HepG2 (cell line): Measurements from ENCODE around the gene RPP25L. TPM values are rescaled to one million over a fixed set of nuclear protein-coding genes. Genes with fewer than 3 reads are reported as not detected.

Experiments used
- ATAC-seq: fragments of 200-7000 bp; cut with Tn5 transposase; 3 replicates; pipeline ENCODE4 v1.9.1; 2020; ENCODE audit warnings: mild to moderate bottlenecking, moderate library complexity
- BruUV-seq: library from RNA; stranded (reverse); fragments of 400-500 nt; replicated peaks from 2 replicates; lab custom pipeline; 2021; lab: Mats Ljungman, UMichigan
- CTCF ChIA-PET: fragments of 300-600 bp; formaldehyde crosslinking; extraction: SDS; loops from one replicate; lab custom pipeline; 2021; ENCODE audit warnings: low total read pairs, inconsistent platforms, low intra/inter-chr PET ratio; lab: Yijun Ruan, JAX
- POLR2A ChIA-PET: fragments of 350-600 bp; sonication (Branson Sonifier 250); formaldehyde crosslinking; loops from one replicate; lab custom pipeline; 2020; ENCODE audit warnings: antibody characterized with exemption, inconsistent platforms; lab: Yijun Ruan, JAX
- DNase-seq: peaks from one replicate; pipeline ENCODE4 v3.0.0-alpha.2; 2015; ENCODE audit warnings: low spot score
- FAIRE-seq: peaks from 3 replicates; lab custom pipeline; 2011; peaks lifted over from hg19 to GRCh38; lab: Jason Lieb, UNC
- H2AFZ ChIP-seq: one replicate; pipeline ENCODE4 v1.6.1; 2011; ENCODE audit warnings: low read length, inconsistent platforms
- H3K27ac ChIP-seq: fragments of 300-600 bp; 3 replicates; pipeline ENCODE4 v1.8.0; 2011; ENCODE audit warnings: mixed run types, mild to moderate bottlenecking, mixed read lengths, low read length, inconsistent platforms; ENCODE audit not compliant: insufficient read depth; ENCODE audit errors: extremely low read length
- H3K27me3 ChIP-seq, 2 experiments: fragments of 200-600 bp in 1 of 2; 2 replicates in 1 of 2; 3 replicates in 1 of 2; pipeline versions ENCODE4 v1.6.0 to v1.8.0; 2011; ENCODE audit warnings: low read length in 2 of 2, mild to moderate bottlenecking in 2 of 2, moderate library complexity in 2 of 2, inconsistent platforms in 1 of 2; ENCODE audit not compliant: insufficient read depth in 2 of 2, control insufficient read depth in 1 of 2
- H3K36me3 ChIP-seq, 2 experiments: fragments of 200-600 bp in 1 of 2; replicated peaks in 1 of 2; 2 replicates in 1 of 2; 3 replicates in 1 of 2; pipeline versions ENCODE4 v1.5.1 to v1.8.0; 2011; ENCODE audit warnings: low read length in 2 of 2, inconsistent platforms in 1 of 2; ENCODE audit not compliant: insufficient read depth in 2 of 2, control insufficient read depth in 1 of 2
- H3K4me1 ChIP-seq: 2 replicates; pipeline ENCODE4 v1.5.1; 2012; ENCODE audit warnings: low read length, inconsistent platforms; ENCODE audit not compliant: insufficient read depth
- H3K4me2 ChIP-seq: 2 replicates; pipeline ENCODE4 v1.6.0; 2011; ENCODE audit warnings: low read depth, low read length, inconsistent platforms
- H3K4me3 ChIP-seq, 3 experiments: fragments of 200-600 bp in 1 of 3; sonication (generic), shearing (Covaris generic) in 1 of 3; replicated peaks in 1 of 3; 2 replicates each; pipeline ENCODE4 v1.5.1; 2011 to 2016; ENCODE audit warnings: low read length in 3 of 3, inconsistent platforms in 2 of 3, low read depth in 2 of 3, mild to moderate bottlenecking in 2 of 3, control low read depth in 1 of 3, mixed read lengths in 1 of 3; ENCODE audit not compliant: insufficient read depth in 1 of 3
- H3K79me2 ChIP-seq: one replicate; pipeline ENCODE4 v1.6.1; 2011; ENCODE audit warnings: low read length, inconsistent platforms; ENCODE audit not compliant: insufficient read depth
- H3K9ac ChIP-seq: 2 replicates; pipeline ENCODE4 v1.6.0; 2011; ENCODE audit warnings: mild to moderate bottlenecking, low read depth, low read length, inconsistent platforms; ENCODE audit not compliant: insufficient read depth
- H3K9me3 ChIP-seq: 2 replicates; pipeline ENCODE4 v1.5.1; 2012; ENCODE audit warnings: mild to moderate bottlenecking, low read length
- H4K20me1 ChIP-seq: 2 replicates; pipeline ENCODE4 v1.6.0; 2011; ENCODE audit warnings: inconsistent platforms, mild to moderate bottlenecking, low read length, moderate library complexity; ENCODE audit not compliant: insufficient read depth
- DPF2 ChIP-seq: sonication (generic); formaldehyde crosslinking; IDR thresholded peaks from 2 replicates; pipeline ENCODE4 v1.4.0; 2020; ENCODE audit warnings: mild to moderate bottlenecking, low read depth, missing genetic modification reagents, borderline replicate concordance
- EZH2 ChIP-seq: conservative IDR thresholded peaks from 2 replicates; pipeline ENCODE4 v1.6.1; 2012; ENCODE audit warnings: mild to moderate bottlenecking, low read depth, low read length, moderate library complexity
- FOXM1 ChIP-seq: sonication (generic); formaldehyde crosslinking; IDR thresholded peaks from 2 replicates; pipeline ENCODE4 v1.5.0; 2020; ENCODE audit warnings: missing genetic modification reagents
- KIAA2018 ChIP-seq: sonication (generic); formaldehyde crosslinking; IDR thresholded peaks from 2 replicates; pipeline ENCODE4 v1.5.0; 2020; ENCODE audit warnings: mild to moderate bottlenecking, missing genetic modification reagents, borderline replicate concordance
- RBFOX2 ChIP-seq: fragments of 200-400 bp; formaldehyde crosslinking; IDR thresholded peaks from 2 replicates; pipeline ENCODE4 v1.6.1; 2017; ENCODE audit warnings: low read depth, mild to moderate bottlenecking, low read length
- RFX1 ChIP-seq: fragments of 450-650 bp; IDR thresholded peaks from 2 replicates; pipeline ENCODE4 v1.6.1; 2017
- STAT5B ChIP-seq: sonication (generic); formaldehyde crosslinking; IDR thresholded peaks from 2 replicates; pipeline ENCODE4 v1.4.0; 2020; ENCODE audit warnings: missing genetic modification reagents
- ZNF513 ChIP-seq: sonication (generic); formaldehyde crosslinking; conservative IDR thresholded peaks from 2 replicates; pipeline ENCODE4 v1.5.0; 2020; ENCODE audit warnings: missing genetic modification reagents
- ZNF629 ChIP-seq: sonication (generic); formaldehyde crosslinking; conservative IDR thresholded peaks from 2 replicates; pipeline ENCODE4 v1.5.0; 2020; ENCODE audit warnings: missing genetic modification reagents
- ZNF674 ChIP-seq: sonication (generic); formaldehyde crosslinking; IDR thresholded peaks from 2 replicates; pipeline ENCODE4 v1.5.0; 2020; ENCODE audit warnings: low read depth, mild to moderate bottlenecking, missing genetic modification reagents
- ZNF713 ChIP-seq: sonication (generic); formaldehyde crosslinking; IDR thresholded peaks from 2 replicates; pipeline ENCODE4 v1.4.0; 2020; ENCODE audit warnings: mild to moderate bottlenecking, missing genetic modification reagents
- ZSCAN31 ChIP-seq: sonication (generic); formaldehyde crosslinking; IDR thresholded peaks from 2 replicates; pipeline ENCODE4 v1.5.0; 2020; ENCODE audit warnings: low read depth, mild to moderate bottlenecking, missing genetic modification reagents
- WGBS: methylation state at CpG from one replicate; pipeline ENCODE4 v1.1.6; 2017; ENCODE audit warnings: low lambda C conversion rate; 5-methylcytosine and 5-hydroxymethylcytosine counted together
- in situ Hi-C: cut with HindIII; loops from 2 replicates; pipeline ENCODE4 v1.10.0; 2017; ENCODE audit warnings: low pct_unique_long_range_greater_than_20kb; ENCODE audit not compliant: extremely low pct_ligation_motif_present
- intact Hi-C: fragments of 100-400 bp; cut with micrococcal nuclease; formaldehyde crosslinking; loops from one replicate; pipeline ENCODE4 v1.10.0; 2022; ENCODE audit not compliant: unreplicated experiment
- polyA plus RNA-seq, 8 experiments: library from polyadenylated mRNA; depleted of rRNA in 3 of 8; stranded (reverse) in 7 of 8; unstranded in 1 of 8; fragments of >200 nt; fragmentation: Illumina TruSeq in 4 of 8; extraction: Trizol in 4 of 8; gene quantifications; 2 replicates each; pipeline versions ENCODE4 v1.2.1 to v1.2.3, GENCODE V29; 2011 to 2016; ENCODE audit warnings: low read depth in 4 of 8, missing spikeins in 1 of 8, mixed read lengths in 1 of 8; ENCODE audit not compliant: insufficient read depth in 1 of 8
- total RNA-seq, 5 experiments: library from RNA; depleted of rRNA; stranded (reverse); fragments of >200 nt; fragmentation: Illumina TruSeq; extraction: Trizol; gene quantifications; 2 replicates each; pipeline ENCODE4 v1.2.3, GENCODE V29; 2016; ENCODE audit warnings: low read depth in 1 of 5
- TF ChIP-seq, protein P1 (sequence below): sonication (generic); formaldehyde crosslinking; IDR thresholded peaks from 2 replicates; pipeline ENCODE4 v1.5.1; 2020; ENCODE audit warnings: missing genetic modification reagents, mild to moderate bottlenecking, borderline replicate concordance

The RPP25L gene
- total and polyA plus RNA-seq, 2 of the 13 experiments (the other 11 are each of a cell fraction or from before 2014, with no cell fraction given), result 24.5 to 27.3 TPM

DNA sequence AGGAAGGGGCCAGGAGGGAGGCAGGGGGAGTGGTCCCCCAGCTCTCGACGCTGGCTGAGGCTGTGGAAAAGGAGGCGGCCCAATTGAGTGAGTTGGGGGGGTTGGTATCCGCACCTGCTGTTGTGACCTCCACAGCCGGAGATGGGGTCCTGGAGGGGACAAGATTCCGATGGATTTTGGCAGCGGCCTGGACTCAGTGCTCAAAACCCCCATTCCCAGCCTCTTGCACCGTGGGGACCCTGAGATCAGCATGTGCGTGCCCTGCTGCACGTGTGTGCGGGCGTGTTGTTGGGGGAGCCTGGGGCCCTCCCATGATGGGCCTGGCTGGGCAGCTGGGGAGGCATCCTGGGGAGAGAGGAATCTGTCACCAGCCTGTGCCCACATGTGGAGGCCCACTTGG, 37.3 kb downstream of the RPP25L start (continued):
- no peak for TF ChIP-seq ZNF513 (CRISPR knock-in tag)
- TF ChIP-seq ZNF629 (CRISPR knock-in tag), result no peak
- no peak for TF ChIP-seq RBFOX2

- ChIA-PET POLR2A (no interaction called here), CTCF (no interaction called here)
- Histone ChIP-seq H3K9me3 (no peaks in the 10 kb centered on the region), H2AFZ (no peak overlapping the region), H3K27ac (no peak overlapping the region), H3K79me2 (no peaks in the 10 kb centered on the region), H3K4me3 (no peak overlapping the region), H4K20me1 (no peaks in the 10 kb centered on the region), H3K4me1 (no peaks in the 10 kb centered on the region), H3K4me2 (no peak overlapping the region), H3K27me3 (peaks cover 12 to 80% of the 10 kb centered on the region in 2 experiments), H3K36me3 (no peaks in the 10 kb centered on the region), H3K9ac (no peak overlapping the region)
- no peak for FAIRE-seq
- WGBS, result 27% methylated on average over 5 of the region's 17 CpGs
- in situ Hi-C loops (no loop called here), intact Hi-C loops (no loop called here)
- DNase-seq, result no peak
- BruUV-seq, result no TSS peak
- ATAC-seq, result no peak
- no peak for TF ChIP-seq ZSCAN31
- no peak for TF ChIP-seq STAT5B
- TF ChIP-seq DPF2 (CRISPR knock-in tag), result no peak
- TF ChIP-seq FOXM1, result no peak
- TF ChIP-seq, protein P1, sequence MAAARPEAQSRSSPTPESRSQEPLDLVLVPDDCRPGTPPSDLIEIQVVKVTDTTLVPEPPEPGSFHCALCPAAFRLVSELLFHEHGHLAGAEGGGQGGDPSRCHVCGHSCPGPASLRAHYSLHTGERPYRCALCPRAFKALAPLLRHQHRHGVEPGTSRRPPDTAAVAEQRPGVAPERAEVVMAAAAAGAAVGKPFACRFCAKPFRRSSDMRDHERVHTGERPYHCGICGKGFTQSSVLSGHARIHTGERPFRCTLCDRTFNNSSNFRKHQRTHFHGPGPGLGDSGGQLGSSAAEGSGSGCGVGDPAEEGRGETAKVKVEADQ (CRISPR knock-in tag), result no peak
- no peak for TF ChIP-seq ZNF713 (CRISPR knock-in tag)
- TF ChIP-seq ZNF674 (CRISPR knock-in tag), result no peak
- no peak for TF ChIP-seq EZH2
- TF ChIP-seq RFX1, result no peak
- TF ChIP-seq KIAA2018 (CRISPR knock-in tag), result no peak
Observed at GRCh38 chr9:34573599-34574325, 38.1 kb downstream of the RPP25L start.
